Fibroblast of lung (primary cell): ENCODE measurements around the gene SF1. TPM values are rescaled to one million over a fixed set of nuclear protein-coding genes. Genes with fewer than 3 reads are reported as not detected.
A peak's percentile ranks its signal among the peaks of the same experiment; 100 is the strongest.

ENCODE experiments used
- DNase-seq, 2 donors: peaks; one replicate each; pipeline versions ENCODE4 v3.0.0 to v3.0.0-alpha.2; 2010; ENCODE audit warnings: low read depth in 2 of 2
- H2AFZ ChIP-seq: 2 replicates; pipeline ENCODE4 v1.5.1; 2012; ENCODE audit warnings: low read length, control low read depth, inconsistent platforms
- H3K27ac ChIP-seq: 2 replicates; pipeline ENCODE4 v1.5.1; 2011; ENCODE audit warnings: low read length, control low read depth; ENCODE audit not compliant: insufficient read depth
- H3K27me3 ChIP-seq: 2 replicates; pipeline ENCODE4 v1.5.1; 2011; ENCODE audit warnings: mild to moderate bottlenecking, low read length; ENCODE audit not compliant: control insufficient read depth, insufficient read depth
- H3K36me3 ChIP-seq: 2 replicates; pipeline ENCODE4 v1.5.1; 2011; ENCODE audit warnings: low read length; ENCODE audit not compliant: control insufficient read depth, insufficient read depth
- H3K4me1 ChIP-seq: 2 replicates; pipeline ENCODE4 v1.5.1; 2011; ENCODE audit warnings: low read length; ENCODE audit not compliant: control insufficient read depth, insufficient read depth; ENCODE audit errors: extremely low read depth
- H3K4me2 ChIP-seq: 2 replicates; pipeline ENCODE4 v1.5.1; 2011; ENCODE audit warnings: low read length, control low read depth; ENCODE audit not compliant: insufficient read depth; ENCODE audit errors: extremely low read depth
- H3K4me3 ChIP-seq, 4 experiments: fragments of 200-600 bp in 1 of 4; sonication (generic) in 1 of 4; replicated peaks in 1 of 4; 2 replicates each; pipeline ENCODE4 v1.5.1; 2011 to 2016; ENCODE audit warnings: low read length in 4 of 4, low read depth in 3 of 4, mild to moderate bottlenecking in 3 of 4, control low read depth in 2 of 4, inconsistent platforms in 1 of 4, mixed read lengths in 1 of 4; ENCODE audit not compliant: insufficient read depth in 1 of 4; ENCODE audit errors: control extremely low read depth in 1 of 4
- H3K79me2 ChIP-seq: 2 replicates; pipeline ENCODE4 v1.5.1; 2012; ENCODE audit warnings: mild to moderate bottlenecking, low read length, inconsistent platforms; ENCODE audit not compliant: control insufficient read depth, insufficient read depth
- H3K9ac ChIP-seq: 2 replicates; pipeline ENCODE4 v1.5.1; 2011; ENCODE audit warnings: mild to moderate bottlenecking, low read length, control low read depth; ENCODE audit not compliant: insufficient read depth
- H3K9me3 ChIP-seq: 2 replicates; pipeline ENCODE4 v1.5.1; 2012; ENCODE audit warnings: low read depth, low read length; ENCODE audit not compliant: control insufficient read depth, insufficient read depth
- H4K20me1 ChIP-seq: 2 replicates; pipeline ENCODE4 v1.5.1; 2011; ENCODE audit warnings: low read length; ENCODE audit not compliant: control insufficient read depth, insufficient read depth; ENCODE audit errors: extremely low read depth
- EZH2 ChIP-seq: IDR thresholded peaks from 2 replicates; pipeline ENCODE4 v1.5.1; 2012; ENCODE audit warnings: low read length, control low read depth, mild to moderate bottlenecking; ENCODE audit errors: missing control alignments
- polyA plus RNA-seq, 2 donors: library from polyadenylated mRNA; depleted of rRNA in 1 of 2; stranded (reverse) in 1 of 2; unstranded in 1 of 2; fragments of >200 nt; gene quantifications; 2 replicates each; pipeline ENCODE4 v1.2.1, GENCODE V29; 2011 to 2012; ENCODE audit warnings: missing spikeins in 1 of 2
- total RNA-seq: library from RNA; depleted of rRNA; stranded (reverse); fragments of >200 nt; gene quantifications from 2 replicates; pipeline ENCODE4 v1.2.1, GENCODE V29; 2014
- TF ChIP-seq, protein P1 (sequence below), 2 donors: IDR thresholded peaks in 1 of 2; conservative IDR thresholded peaks in 1 of 2; 1 replicate in 1 of 2; 2 replicates in 1 of 2; pipeline ENCODE4 v1.5.1; 2011 to 2012; ENCODE audit warnings: low read length in 2 of 2, control low read depth in 1 of 2, inconsistent platforms in 1 of 2, low read depth in 1 of 2, mild to moderate bottlenecking in 1 of 2

Gene SF1
- total and polyA plus RNA-seq, 2 donors (not counting 1 experiment from before 2014, with no cell fraction given): 78.9 to 105 TPM

DNA sequence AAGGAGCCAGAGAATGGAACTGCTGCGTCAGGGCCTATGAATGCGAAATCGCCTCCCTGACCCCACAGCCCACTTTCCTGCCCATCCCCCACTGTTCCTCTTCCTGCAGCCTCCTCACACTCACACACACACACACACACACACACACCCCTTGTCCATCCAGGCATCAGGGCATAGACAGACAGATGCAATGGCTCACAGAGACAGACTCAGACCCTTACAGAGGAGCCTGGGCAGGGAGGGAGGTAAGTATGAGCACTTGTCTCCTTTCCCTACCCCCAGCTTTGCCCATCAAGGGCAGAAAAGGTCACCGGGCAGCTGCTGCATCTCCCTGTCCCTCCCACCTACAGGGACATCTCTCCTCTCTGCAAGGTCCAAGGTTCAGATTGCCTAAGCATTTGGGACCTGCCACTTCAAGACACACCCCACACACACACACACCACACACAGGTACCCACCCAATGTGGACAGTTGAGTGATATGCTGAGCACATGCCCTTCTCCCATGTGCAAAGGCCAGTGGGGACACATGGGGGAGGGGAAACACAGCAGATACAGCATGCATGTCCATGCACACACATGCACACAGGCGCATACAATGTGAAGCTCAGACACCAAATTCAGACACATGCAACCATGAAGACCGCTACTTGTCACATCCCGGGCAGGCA, 53.3 kb downstream of the SF1 start:
- peaks cover 5% of the 10 kb centered on the region for H3K27me3 ChIP-seq
- H3K4me3 ChIP-seq: no peak overlapping the region
- DNase-seq: no peak
- no peak overlapping the region for H3K27ac ChIP-seq
- H4K20me1 ChIP-seq: no peaks in the 10 kb centered on the region
- H3K9me3 ChIP-seq: no peaks in the 10 kb centered on the region
- no peaks in the 10 kb centered on the region for H3K79me2 ChIP-seq
- no peaks in the 10 kb centered on the region for H3K36me3 ChIP-seq
- no peak overlapping the region for H3K4me2 ChIP-seq
- TF ChIP-seq, protein P1, sequence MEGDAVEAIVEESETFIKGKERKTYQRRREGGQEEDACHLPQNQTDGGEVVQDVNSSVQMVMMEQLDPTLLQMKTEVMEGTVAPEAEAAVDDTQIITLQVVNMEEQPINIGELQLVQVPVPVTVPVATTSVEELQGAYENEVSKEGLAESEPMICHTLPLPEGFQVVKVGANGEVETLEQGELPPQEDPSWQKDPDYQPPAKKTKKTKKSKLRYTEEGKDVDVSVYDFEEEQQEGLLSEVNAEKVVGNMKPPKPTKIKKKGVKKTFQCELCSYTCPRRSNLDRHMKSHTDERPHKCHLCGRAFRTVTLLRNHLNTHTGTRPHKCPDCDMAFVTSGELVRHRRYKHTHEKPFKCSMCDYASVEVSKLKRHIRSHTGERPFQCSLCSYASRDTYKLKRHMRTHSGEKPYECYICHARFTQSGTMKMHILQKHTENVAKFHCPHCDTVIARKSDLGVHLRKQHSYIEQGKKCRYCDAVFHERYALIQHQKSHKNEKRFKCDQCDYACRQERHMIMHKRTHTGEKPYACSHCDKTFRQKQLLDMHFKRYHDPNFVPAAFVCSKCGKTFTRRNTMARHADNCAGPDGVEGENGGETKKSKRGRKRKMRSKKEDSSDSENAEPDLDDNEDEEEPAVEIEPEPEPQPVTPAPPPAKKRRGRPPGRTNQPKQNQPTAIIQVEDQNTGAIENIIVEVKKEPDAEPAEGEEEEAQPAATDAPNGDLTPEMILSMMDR (conservative IDR thresholded peaks at IDR 0.05 in 1 of 2, IDR thresholded peaks at IDR 0.05 in 1 of 2; ENCODE audit: low read depth in 1 of 2, low read length in 2 of 2): no peak
- TF ChIP-seq EZH2: no peak
- H3K4me1 ChIP-seq: no peaks in the 10 kb centered on the region
- H3K9ac ChIP-seq: no peak overlapping the region
- no peak overlapping the region for H2AFZ ChIP-seq

DNA sequence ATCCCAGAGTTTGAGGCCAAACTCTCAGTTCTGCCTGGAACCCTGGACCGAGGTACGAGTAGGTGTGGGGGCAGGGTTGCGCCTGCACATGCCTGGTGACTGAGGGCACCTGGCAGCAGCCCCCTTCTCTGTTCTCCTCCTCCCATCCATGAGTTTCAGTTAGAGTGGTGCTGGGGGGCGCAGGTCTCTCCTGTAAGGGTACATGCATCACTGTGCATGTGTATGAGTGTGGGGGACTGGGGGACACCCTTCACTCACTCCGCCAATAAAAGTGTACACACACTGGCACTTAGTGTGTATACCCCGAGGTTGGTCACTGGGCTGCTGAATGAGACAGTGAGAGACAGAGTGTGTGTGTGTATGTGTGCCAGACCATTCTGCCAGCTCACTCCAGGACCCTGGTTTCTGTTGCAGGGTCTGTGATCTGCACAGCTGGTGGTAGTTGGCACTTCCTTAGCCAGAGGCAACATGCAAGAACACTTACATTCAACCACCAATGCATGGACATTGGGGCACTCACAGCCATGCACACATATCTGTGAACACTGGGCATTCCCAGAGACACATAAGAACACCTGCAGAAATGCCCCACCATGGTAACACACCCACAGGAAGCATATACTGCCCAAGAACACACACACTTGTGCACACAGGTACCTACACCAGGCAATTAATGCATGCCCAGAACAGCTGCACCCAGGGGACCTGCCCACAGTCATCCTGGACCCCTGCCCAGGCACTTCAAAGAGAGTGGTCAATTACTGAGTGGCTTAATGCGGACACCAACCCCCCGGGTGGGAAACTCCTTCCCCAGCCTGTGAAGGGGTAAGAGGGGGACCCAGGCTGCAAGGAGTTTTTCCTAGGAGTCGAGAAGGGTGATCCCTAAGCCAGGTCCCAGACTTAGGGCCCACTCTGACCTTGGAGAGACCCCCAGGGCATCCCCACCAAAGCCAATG, 54.2 kb downstream of the SF1 start:
- Histone ChIP-seq H3K4me3 (no peak overlapping the region), H3K9me3 (no peaks in the 10 kb centered on the region), H3K4me2 (no peak overlapping the region), H4K20me1 (no peaks in the 10 kb centered on the region), H3K27me3 (peaks cover 8% of the 10 kb centered on the region), H3K36me3 (no peaks in the 10 kb centered on the region), H3K4me1 (no peaks in the 10 kb centered on the region), H3K79me2 (no peaks in the 10 kb centered on the region), H3K9ac (no peak overlapping the region), H3K27ac (no peak overlapping the region), H2AFZ (no peak overlapping the region)
- TF ChIP-seq EZH2: no peak
- TF ChIP-seq, protein P1 (conservative IDR thresholded peaks at IDR 0.05 in 1 of 2, IDR thresholded peaks at IDR 0.05 in 1 of 2; ENCODE audit: low read depth in 1 of 2, low read length in 2 of 2): no peak
- DNase-seq: no peak

DNA sequence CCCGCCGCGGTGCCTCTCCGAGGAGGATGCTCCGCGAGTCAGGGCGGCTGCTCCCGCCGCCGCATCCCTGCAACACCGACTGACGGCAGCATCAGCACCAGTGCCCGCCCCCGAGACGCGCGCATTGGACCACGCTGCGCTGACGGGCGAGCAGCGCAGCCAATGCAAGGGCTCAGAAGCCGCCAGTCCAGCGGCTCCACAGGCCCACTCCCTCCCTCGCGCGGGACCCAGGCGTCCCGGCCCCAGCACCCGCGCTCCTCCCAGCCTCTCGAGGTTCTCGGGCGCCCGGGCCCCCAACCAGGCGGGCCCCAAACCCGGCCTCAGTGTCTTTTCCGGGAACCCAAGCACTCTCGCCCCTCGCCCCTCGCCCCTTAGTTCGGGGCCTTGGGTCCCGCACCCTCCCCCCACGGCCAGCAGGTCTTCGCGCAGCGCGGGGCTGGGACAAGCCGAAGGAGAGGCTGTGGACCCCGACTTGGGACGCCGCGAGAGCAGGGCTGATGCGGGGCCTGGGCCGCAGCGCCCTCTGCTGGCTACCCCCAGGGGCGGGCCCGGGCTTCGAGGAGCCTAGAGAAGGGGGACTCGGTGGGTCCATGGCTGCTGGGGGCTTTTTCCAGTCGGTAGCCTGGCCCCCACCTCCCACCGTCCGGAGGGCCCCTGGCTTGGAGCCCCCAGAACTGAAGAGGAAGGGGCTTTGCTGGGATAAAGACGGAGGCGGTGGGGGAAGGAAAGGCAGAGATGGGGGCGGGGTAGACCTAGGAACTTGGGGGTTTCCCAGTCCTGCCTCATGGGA, 55.0 kb downstream of the SF1 start, which contains the start of gene NRXN2:
TSS of gene NRXN2 (minus strand) at position 81 of the 790 bp plus-strand sequence. CDS start 9,498 bp downstream, outside the sequence.
- Histone ChIP-seq H3K9ac (peak within 1 kb of the TSS; percentile 71), H2AFZ (peak within 1 kb of the TSS; percentile 83), H3K27me3 (peaks cover 9% of the 10 kb centered on the region), H3K36me3 (no peaks in the 10 kb centered on the region), H3K4me3 (peak within 1 kb of the TSS; percentile 42 to 73 (median 61)), H3K27ac (peak within 1 kb of the TSS; percentile 65), H3K4me1 (no peaks in the 10 kb centered on the region), H4K20me1 (no peaks in the 10 kb centered on the region), H3K9me3 (no peaks in the 10 kb centered on the region), H3K4me2 (peak within 1 kb of the TSS; percentile 75), H3K79me2 (no peaks in the 10 kb centered on the region)
- DNase-seq: peak; percentile 68 to 72
- TF ChIP-seq, protein P1 (conservative IDR thresholded peaks at IDR 0.05 in 1 of 2, IDR thresholded peaks at IDR 0.05 in 1 of 2; ENCODE audit: low read depth in 1 of 2, low read length in 2 of 2): peak; percentile 87 to 90
- no peak for TF ChIP-seq EZH2
